ENCODE data around the gene LMAN2L. TPM values are rescaled to one million over a fixed set of nuclear protein-coding genes. Genes with fewer than 3 reads are reported as not detected.

LMAN2L gene
- total RNA-seq, 1 donor from 2014 or later, result 13.0 TPM

- DNase-seq (ENCODE audit: low read depth), result peak; percentile 31
- TF ChIP-seq CTCF (conservative IDR thresholded peaks at IDR 0.05; ENCODE audit: low read depth, low read length), result no peak
These were observed 20.4 kb upstream of the LMAN2L start, which contains the start of gene CNNM4 for GRCh38 chr2:96760036-96760985. Gene CNNM4, plus strand, starts transcription at chr2:96760902. Its CDS starts 98 bp downstream, at chr2:96761000.

GRCh38 chr2:96759548-96759947, 19.7 kb upstream of the LMAN2L start:
- DNase-seq (ENCODE audit: low read depth), result no peak
- TF ChIP-seq CTCF (conservative IDR thresholded peaks at IDR 0.05; ENCODE audit: low read depth, low read length), result no peak
- H3K4me3 ChIP-seq (ENCODE audit: low read depth, low read length), result no peak overlapping the region

More at GRCh38 chr2:96760036-96760985, 20.4 kb upstream of the LMAN2L start, which contains the start of gene CNNM4:
- peak within 1 kb of the TSS; percentile 69 for H3K4me3 ChIP-seq (ENCODE audit: low read depth, low read length)

GRCh38 chr2:96758987-96759386, 19.1 kb upstream of the LMAN2L start:
- DNase-seq (ENCODE audit: low read depth), result no peak
- no peak overlapping the region for H3K4me3 ChIP-seq (ENCODE audit: low read depth, low read length)
- TF ChIP-seq CTCF (conservative IDR thresholded peaks at IDR 0.05; ENCODE audit: low read depth, low read length), result no peak

GRCh38 chr2:96757477-96757860, 17.6 kb upstream of the LMAN2L start:
- TF ChIP-seq CTCF (conservative IDR thresholded peaks at IDR 0.05; ENCODE audit: low read depth, low read length), result no peak
- H3K4me3 ChIP-seq (ENCODE audit: low read depth, low read length), result no peak overlapping the region
- no peak for DNase-seq (ENCODE audit: low read depth)

GRCh38 chr2:96756788-96757476, 17.1 kb upstream of the LMAN2L start:
- DNase-seq (ENCODE audit: low read depth), result no peak
- H3K4me3 ChIP-seq (ENCODE audit: low read depth, low read length), result no peak overlapping the region
- TF ChIP-seq CTCF (conservative IDR thresholded peaks at IDR 0.05; ENCODE audit: low read depth, low read length), result no peak

- H3K4me3 ChIP-seq (ENCODE audit: low read depth, low read length), result no peak overlapping the region
- no peak for TF ChIP-seq CTCF (conservative IDR thresholded peaks at IDR 0.05; ENCODE audit: low read depth, low read length)
- DNase-seq (ENCODE audit: low read depth), result no peak
These were observed 14.5 kb upstream of the LMAN2L start for GRCh38 chr2:96754317-96754716.
